Stimulated activated CD4-positive, alpha-beta T cell treated with anti-CD3 and anti-CD28 coated beads, TNF-alpha, amount 100 ng/mL, for 4 hours (primary cell): Measurements from ENCODE around the gene ALDH1A3.

Experiments
- DNase-seq, 3 experiments: peaks; one replicate each; pipeline ENCODE4 v3.0.0-alpha.2; 2020; ENCODE audit warnings: low read depth in 3 of 3

ALDH1A3 gene

DNA sequence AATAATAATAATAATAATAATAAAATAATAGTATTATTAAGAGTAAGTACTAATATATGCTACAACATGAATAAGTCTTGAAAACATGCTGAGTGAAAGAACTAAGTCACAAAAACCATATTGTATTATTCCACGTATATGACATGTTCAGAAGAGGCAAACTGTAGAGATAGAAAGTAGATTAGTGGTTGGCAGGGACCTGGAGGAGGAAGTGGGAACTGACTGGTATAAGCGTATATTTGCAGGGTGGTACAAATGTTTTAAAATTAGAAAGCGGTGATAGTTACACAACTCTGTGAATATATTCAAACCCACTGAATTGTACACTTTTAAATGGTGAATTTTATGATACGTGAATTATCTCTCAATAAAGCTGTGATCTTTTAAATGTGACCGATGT, 72.3 kb downstream of the ALDH1A3 start:
- DNase-seq, result no peak

DNA sequence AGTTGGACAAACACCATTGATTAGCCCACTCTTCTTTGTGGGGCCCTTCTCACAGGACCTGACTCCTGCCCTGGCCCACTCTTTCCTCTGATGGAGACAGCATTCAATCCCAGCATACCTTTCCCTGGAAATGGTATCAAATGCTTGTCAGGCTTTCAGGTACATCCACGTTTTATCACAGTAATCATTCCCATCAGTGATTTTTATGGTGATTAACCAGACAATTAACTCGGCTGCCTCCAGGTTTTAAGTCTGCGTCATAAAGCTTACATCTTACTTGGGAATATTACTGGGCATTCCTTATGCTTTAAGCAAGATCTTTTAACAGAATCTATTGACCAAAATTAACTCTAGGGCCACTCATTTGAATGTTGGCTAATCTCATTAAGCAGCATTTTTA, 72.9 kb downstream of the ALDH1A3 start:
- no peak for DNase-seq

DNA sequence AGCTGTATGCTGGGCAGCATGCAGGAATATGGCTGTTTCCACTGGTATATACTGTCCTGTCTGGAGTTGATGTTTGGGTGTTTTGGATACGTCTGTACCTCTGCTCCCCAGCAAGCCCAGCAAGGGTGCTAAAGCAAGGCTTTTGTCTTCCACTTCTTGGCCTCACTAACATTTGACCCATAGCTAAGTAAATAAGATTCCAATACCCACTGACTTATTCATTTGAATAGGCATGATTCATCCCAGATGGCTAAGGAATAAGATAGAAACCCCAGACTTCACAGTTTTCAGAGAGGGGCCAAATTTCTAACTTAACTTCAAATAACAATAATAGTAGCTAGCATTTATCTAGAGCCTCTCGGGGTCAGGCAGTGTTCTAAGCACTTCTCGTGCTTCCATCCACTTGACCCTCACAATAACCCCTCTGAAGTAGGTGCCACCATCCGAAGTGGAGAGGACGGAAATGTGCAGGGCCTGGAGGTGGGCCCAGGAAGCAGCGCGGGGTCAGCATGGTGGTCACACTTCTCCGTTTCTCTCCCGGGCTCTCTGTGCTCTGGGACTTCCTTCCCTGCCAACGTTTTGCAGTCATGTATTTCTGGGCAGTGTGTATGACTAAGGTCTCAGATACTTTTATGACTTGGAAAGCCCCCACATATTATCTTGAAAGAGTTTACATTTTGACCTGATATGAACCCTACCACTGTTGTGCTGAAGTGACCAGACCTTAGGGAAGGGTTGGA, 78.9 kb downstream of the ALDH1A3 start:
- DNase-seq, result no peak

DNA sequence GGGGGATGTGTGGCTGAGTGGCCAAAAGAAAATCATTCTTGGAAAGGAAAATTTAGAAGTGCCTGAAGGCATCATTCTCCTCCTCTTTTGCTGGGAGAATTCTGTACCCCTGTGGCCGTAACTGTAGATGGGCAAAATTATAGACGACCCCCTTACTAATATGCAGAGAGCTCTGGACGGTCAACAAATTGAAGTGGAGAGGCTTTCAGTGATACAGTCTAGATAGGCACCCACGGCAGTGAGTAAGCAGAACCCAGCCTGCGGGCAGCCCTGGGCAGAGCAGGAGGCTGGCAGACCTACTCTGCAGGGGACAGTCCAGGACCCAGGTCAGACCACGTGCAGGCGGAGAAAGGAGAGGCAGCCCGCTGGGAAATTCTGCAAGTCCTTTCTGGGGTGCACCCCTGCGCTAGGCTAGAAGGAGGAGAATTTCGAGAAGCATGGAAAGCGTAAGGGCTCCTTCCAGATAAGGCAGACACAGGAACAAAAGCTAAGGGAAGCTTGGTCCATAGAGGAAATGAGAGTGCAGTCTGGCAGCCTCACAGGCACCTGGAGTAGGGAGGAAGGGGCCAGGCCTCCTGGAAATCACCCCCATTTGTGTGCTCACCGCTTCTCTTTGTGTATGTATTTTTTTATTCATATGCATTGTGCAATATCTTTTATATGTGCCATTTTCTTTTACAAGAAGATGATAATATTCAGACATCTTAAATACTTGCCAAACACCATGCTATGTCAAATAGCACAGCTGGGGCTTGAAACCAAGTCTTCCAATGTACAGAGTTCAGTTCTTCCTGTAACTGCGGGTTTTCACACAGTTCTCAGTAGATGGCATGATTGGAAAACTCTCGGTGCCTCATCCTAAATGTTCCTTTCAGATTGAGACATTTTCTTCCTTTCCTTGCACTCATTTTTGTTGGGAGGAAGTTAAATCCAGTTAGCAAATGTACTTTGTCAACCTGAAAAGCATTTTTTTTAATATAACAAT, 79.7 kb downstream of the ALDH1A3 start:
- no peak for DNase-seq
